IMR-90 (cell line): ENCODE measurements around the gene TIA1. TPM values are rescaled to one million over a fixed set of nuclear protein-coding genes. Genes with fewer than 3 reads are reported as not detected.

ENCODE experiments used
- ATAC-seq: fragments of 200-7000 bp; cut with Tn5 transposase; 2 replicates; pipeline ENCODE4 v1.9.1; 2020; ENCODE audit warnings: low read depth, mild to moderate bottlenecking, moderate library complexity
- BruUV-seq: library from RNA; stranded (reverse); fragments of 400-500 nt; replicated peaks from 2 replicates; lab custom pipeline; 2021; lab: Mats Ljungman, UMichigan
- CTCF ChIA-PET: fragments of 300-600 bp; formaldehyde crosslinking; extraction: SDS; loops from one replicate; lab custom pipeline; 2021; ENCODE audit warnings: antibody characterized with exemption; lab: Yijun Ruan, JAX
- POLR2A ChIA-PET: fragments of 300-600 bp; sonication (Branson Sonifier 250); formaldehyde crosslinking; loops from one replicate; lab custom pipeline; 2022; ENCODE audit warnings: antibody characterized with exemption; ENCODE audit not compliant: unreplicated experiment; lab: Charles Lee
- DNase-seq: peaks from one replicate; pipeline ENCODE4 v3.0.0; 2013
- H2AFZ ChIP-seq: replicated peaks from 2 replicates; pipeline ENCODE3; 2013; ENCODE audit warnings: low read length, mild to moderate bottlenecking; ENCODE audit not compliant: poor library complexity
- H2AK5ac ChIP-seq: 2 replicates; pipeline ENCODE4 v1.6.1; 2013; ENCODE audit warnings: low read depth, low read length, inconsistent platforms
- H2AK9ac ChIP-seq: replicated peaks from 2 replicates; pipeline ENCODE3; 2013; ENCODE audit warnings: mild to moderate bottlenecking, low read depth, low read length, moderate library complexity; ENCODE audit not compliant: poor library complexity
- H2BK120ac ChIP-seq: 2 replicates; pipeline ENCODE4 v1.6.1; 2013; ENCODE audit warnings: low read depth, low read length, inconsistent platforms
- H2BK15ac ChIP-seq: 3 replicates; pipeline ENCODE4 v1.6.1; 2013; ENCODE audit warnings: low read depth, low read length, inconsistent platforms
- H2BK20ac ChIP-seq: 2 replicates; pipeline ENCODE4 v1.6.1; 2013; ENCODE audit warnings: low read depth, mild to moderate bottlenecking, inconsistent platforms, low read length, moderate library complexity
- H2BK5ac ChIP-seq: 2 replicates; pipeline ENCODE4 v1.6.1; 2013; ENCODE audit warnings: mild to moderate bottlenecking, low read depth, low read length, inconsistent platforms; ENCODE audit not compliant: poor library complexity, severe bottlenecking
- H3K14ac ChIP-seq: replicated peaks from 2 replicates; pipeline ENCODE4 v1.6.1; 2013; ENCODE audit warnings: low read depth, low read length, inconsistent platforms
- H3K18ac ChIP-seq: 2 replicates; pipeline ENCODE4 v1.6.1; 2013; ENCODE audit warnings: low read depth, low read length, control low read depth
- H3K23ac ChIP-seq: 2 replicates; pipeline ENCODE4 v1.6.1; 2013; ENCODE audit warnings: low read depth, low read length, inconsistent platforms
- H3K27ac ChIP-seq: 2 replicates; pipeline ENCODE4 v1.5.1; 2013; ENCODE audit warnings: mild to moderate bottlenecking, control low read depth, low read length; ENCODE audit not compliant: insufficient read depth
- H3K27me3 ChIP-seq: 2 replicates; pipeline ENCODE4 v1.6.1; 2013; ENCODE audit warnings: low read length; ENCODE audit not compliant: control insufficient read depth, insufficient read depth
- H3K36me3 ChIP-seq: 2 replicates; pipeline ENCODE4 v1.6.1; 2013; ENCODE audit warnings: low read length, mixed read lengths; ENCODE audit not compliant: control insufficient read depth, insufficient read depth
- H3K4ac ChIP-seq: 2 replicates; pipeline ENCODE4 v1.6.1; 2013; ENCODE audit warnings: low read depth, low read length, inconsistent platforms
- H3K4me1 ChIP-seq: 2 replicates; pipeline ENCODE4 v1.6.1; 2013; ENCODE audit warnings: low read length, mixed read lengths; ENCODE audit not compliant: control insufficient read depth, insufficient read depth
- H3K4me2 ChIP-seq: 2 replicates; pipeline ENCODE4 v1.6.1; 2013; ENCODE audit warnings: low read depth, mild to moderate bottlenecking, control low read depth, low read length, moderate library complexity
- H3K4me3 ChIP-seq: 2 replicates; pipeline ENCODE4 v1.5.1; 2013; ENCODE audit warnings: low read depth, mild to moderate bottlenecking, control low read depth, low read length, moderate library complexity; ENCODE audit not compliant: insufficient read depth
- H3K56ac ChIP-seq: 2 replicates; pipeline ENCODE4 v1.6.1; 2013; ENCODE audit warnings: low read length, inconsistent platforms; ENCODE audit not compliant: insufficient read depth; ENCODE audit errors: extremely low read depth
- H3K79me1 ChIP-seq, 2 experiments: 2 replicates each; pipeline ENCODE4 v1.6.1; 2013; ENCODE audit warnings: low read length in 2 of 2, inconsistent platforms in 1 of 2, low read depth in 1 of 2
- H3K9ac ChIP-seq: 2 replicates; pipeline ENCODE4 v1.6.1; 2013; ENCODE audit warnings: low read depth, low read length, control low read depth
- H3K9me1 ChIP-seq: 2 replicates; pipeline ENCODE4 v1.6.1; 2013; ENCODE audit warnings: low read length, inconsistent platforms; ENCODE audit not compliant: insufficient read depth
- H3K9me3 ChIP-seq: 2 replicates; pipeline ENCODE4 v1.6.1; 2013; ENCODE audit warnings: low read length; ENCODE audit not compliant: control insufficient read depth, insufficient read depth
- H4K20me1 ChIP-seq: 2 replicates; pipeline ENCODE4 v1.6.1; 2013; ENCODE audit warnings: low read length, inconsistent platforms; ENCODE audit not compliant: insufficient read depth
- H4K5ac ChIP-seq: 2 replicates; pipeline ENCODE4 v1.6.1; 2013; ENCODE audit warnings: mild to moderate bottlenecking, low read depth, low read length, control low read depth
- H4K8ac ChIP-seq, 2 experiments: 2 replicates each; pipeline ENCODE4 v1.6.1; 2013; ENCODE audit warnings: low read depth in 2 of 2, low read length in 2 of 2, control low read depth in 1 of 2, inconsistent platforms in 1 of 2
- H4K91ac ChIP-seq: 2 replicates; pipeline ENCODE4 v1.6.1; 2013; ENCODE audit warnings: low read depth, low read length, inconsistent platforms; ENCODE audit not compliant: insufficient read depth
- BHLHE40 ChIP-seq: fragments of 150-350 bp; IDR thresholded peaks from 2 replicates; pipeline ENCODE4 v1.6.1; 2016; ENCODE audit warnings: mild to moderate bottlenecking, low read depth, low read length
- CEBPB ChIP-seq: IDR thresholded peaks from 2 replicates; pipeline ENCODE4 v1.6.1; 2012; ENCODE audit warnings: low read depth, low read length, improper control_type of control experiment
- CHD1 ChIP-seq: IDR thresholded peaks from 2 replicates; pipeline ENCODE4 v1.6.1; 2012; ENCODE audit warnings: low read depth, low read length, improper control_type of control experiment
- CTCF ChIP-seq: conservative IDR thresholded peaks from 2 replicates; pipeline ENCODE4 v1.5.1; 2012; ENCODE audit warnings: mild to moderate bottlenecking, low read depth, low read length, improper control_type of control experiment
- ELK1 ChIP-seq: fragments of 150-350 bp; IDR thresholded peaks from 2 replicates; pipeline ENCODE4 v1.6.1; 2016; ENCODE audit warnings: low read depth, mild to moderate bottlenecking, low read length, moderate library complexity, borderline replicate concordance
- FOS ChIP-seq: fragments of 150-350 bp; IDR thresholded peaks from 2 replicates; pipeline ENCODE4 v1.6.1; 2016; ENCODE audit warnings: low read depth, low read length
- MAFK ChIP-seq: IDR thresholded peaks from 2 replicates; pipeline ENCODE4 v1.6.1; 2012; ENCODE audit warnings: low read depth, low read length, improper control_type of control experiment
- MAZ ChIP-seq: IDR thresholded peaks from 2 replicates; pipeline ENCODE4 v1.6.1; 2012; ENCODE audit warnings: low read depth, mild to moderate bottlenecking, low read length, improper control_type of control experiment, moderate library complexity, borderline replicate concordance
- MXI1 ChIP-seq: IDR thresholded peaks from 2 replicates; pipeline ENCODE4 v1.6.1; 2012; ENCODE audit warnings: low read depth, mild to moderate bottlenecking, low read length, moderate library complexity, borderline replicate concordance
- NFE2L2 ChIP-seq: fragments of 150-350 bp; IDR thresholded peaks from 2 replicates; pipeline ENCODE4 v1.6.1; 2016; ENCODE audit warnings: low read depth, mild to moderate bottlenecking, low read length
- POLR2A ChIP-seq: IDR thresholded peaks from 2 replicates; pipeline ENCODE4 v1.6.1; 2012; ENCODE audit warnings: mild to moderate bottlenecking, low read depth, low read length
- RAD21 ChIP-seq: IDR thresholded peaks from 2 replicates; pipeline ENCODE4 v1.6.1; 2012; ENCODE audit warnings: low read length, improper control_type of control experiment
- RFX5 ChIP-seq: IDR thresholded peaks from 2 replicates; pipeline ENCODE4 v1.8.0; 2012; ENCODE audit warnings: low read depth, mild to moderate bottlenecking, low read length, moderate library complexity
- SMC3 ChIP-seq: fragments of 150-350 bp; IDR thresholded peaks from 2 replicates; pipeline ENCODE4 v1.6.1; 2016; ENCODE audit warnings: low read depth, mild to moderate bottlenecking, antibody characterized with exemption, low read length, moderate library complexity
- USF2 ChIP-seq: fragments of 150-350 bp; IDR thresholded peaks from 2 replicates; pipeline ENCODE4 v1.6.1; 2017; ENCODE audit warnings: mild to moderate bottlenecking, antibody characterized with exemption, low read length, low read depth
- WGBS, 2 experiments: methylation state at CpG; one replicate each; pipeline versions ENCODE4 v1.1.5 to v1.1.7; 2013; ENCODE audit warnings: missing lambda C conversion rate in 2 of 2; ENCODE audit not compliant: insufficient read length in 1 of 2; ENCODE audit errors: extremely low coverage in 2 of 2; 5-methylcytosine and 5-hydroxymethylcytosine counted together
- dilution Hi-C: fragments of 300-500 bp; cut with HindIII; formaldehyde crosslinking; loops from one replicate; pipeline ENCODE4 v1.14.3; 2018; ENCODE audit warnings: low sequenced_read_pairs; ENCODE audit not compliant: unreplicated experiment
- in situ Hi-C: fragments of 300-500 bp; cut with MboI; formaldehyde crosslinking; loops from 3 replicates; pipeline ENCODE4 v1.14.3; 2019; ENCODE audit warnings: low sequenced_read_pairs, inconsistent platforms, mixed read lengths
- intact Hi-C: fragments of 100-400 bp; cut with micrococcal nuclease; formaldehyde crosslinking; loops from 2 replicates; pipeline ENCODE4 v1.10.0; 2022
- polyA plus RNA-seq, 3 experiments: library from polyadenylated mRNA; depleted of rRNA; stranded (reverse); fragments of >200 nt; gene quantifications; 2 replicates each; pipeline ENCODE4 v1.2.3, GENCODE V29; 2012; ENCODE audit warnings: low replicate concordance in 1 of 3
- total RNA-seq: library from RNA; depleted of rRNA; stranded (reverse); fragments of >200 nt; gene quantifications from 2 replicates; pipeline ENCODE4 v1.2.3, GENCODE V29; 2012

The TIA1 gene
- total and polyA plus RNA-seq, 2 of the 4 experiments (the other 2 are of a cell fraction) = 72.7 to 103 TPM

- Histone ChIP-seq H4K91ac (no peak overlapping the region), H2BK15ac (no peak overlapping the region), H3K4me1 (peaks cover 2% of the 10 kb centered on the region; the same call in 1 of the 2 replicates), H4K8ac (no peak overlapping the region), H3K14ac (no peak overlapping the region), H3K27me3 (no peaks in the 10 kb centered on the region), H3K9ac (no peak overlapping the region), H2AK5ac (no peak overlapping the region), H3K23ac (no peak overlapping the region), H3K4me3 (no peak overlapping the region), H3K36me3 (peaks cover 13% of the 10 kb centered on the region), H2BK120ac (no peak overlapping the region), H2BK5ac (no peak overlapping the region), H2AK9ac (no peak overlapping the region), H3K4me2 (no peak overlapping the region), H4K20me1 (0 out of 2 replicates have a peak, but pooled peaks cover 3% of the 10 kb centered on the region), H3K9me1 (peaks cover 6% of the 10 kb centered on the region; the same call in 1 of the 2 replicates), H3K79me1 (peaks cover 0 to 16% of the 10 kb centered on the region in 2 experiments; a peak in 3 of 4 replicates), H2AFZ (no peak overlapping the region), H3K4ac (no peak overlapping the region), H3K56ac (no peak overlapping the region), H2BK20ac (no peak overlapping the region; the same call in 1 of the 2 replicates), H3K18ac (no peak overlapping the region), H4K5ac (no peak overlapping the region), H3K27ac (no peak overlapping the region), H3K9me3 (no peaks in the 10 kb centered on the region)
- in situ Hi-C loops (no loop called here), dilution Hi-C loops (no loop called here), intact Hi-C loops (no loop called here)
- POLR2A ChIA-PET = interaction anchor here (0.7 kb wide), 1 partner anchor 10 kb away, joined by 4 read pairs; the partner anchor contains the start of gene C2orf42
- WGBS, 2 experiments = 91% methylated on average over 12 of the region's 16 CpGs; no CpG with 5 or more reads in 1 of the 2 experiments
- DNase-seq = no peak
- TF ChIP-seq USF2 (no peak), RFX5 (no peak), MAZ (no peak), BHLHE40 (no peak), RAD21 (no peak), CEBPB (no peak), POLR2A (no peak), CHD1 (no peak), MXI1 (no peak), CTCF (no peak), MAFK (no peak), NFE2L2 (no peak), ELK1 (no peak), SMC3 (no peak), FOS (no peak)
- CTCF ChIA-PET = no interaction called here
- BruUV-seq = no TSS peak
- no peak; the same call in 1 of the 2 replicates for ATAC-seq
These were observed 67.0 kb downstream of the TIA1 start for GRCh38 chr2:70181363-70181956.
